Chondrocyte (in vitro differentiated cells): Measurements from ENCODE around the gene DEPDC1. TPM values are rescaled to one million over a fixed set of nuclear protein-coding genes. Genes with fewer than 3 reads are reported as not detected.

ENCODE experiments used
- DNase-seq: peaks from one replicate; pipeline ENCODE4 v3.0.0; 2021; ENCODE audit warnings: mixed read lengths, low spot score
- H3K27ac Mint-ChIP-seq: one replicate; pipeline ENCODE4 v1.8.0; 2021; ENCODE audit warnings: mild to moderate bottlenecking, moderate library complexity, mixed read lengths; ENCODE audit not compliant: unreplicated experiment
- H3K27me3 Mint-ChIP-seq: 2 replicates; pipeline ENCODE4 v1.8.0; 2021; ENCODE audit warnings: low read depth, mixed read lengths
- H3K36me3 Mint-ChIP-seq: 2 replicates; pipeline ENCODE4 v1.8.0; 2021; ENCODE audit warnings: low read depth, mixed read lengths
- H3K4me1 Mint-ChIP-seq: 2 replicates; pipeline ENCODE4 v1.8.0; 2021; ENCODE audit warnings: low read depth, mild to moderate bottlenecking, mixed read lengths
- H3K4me3 Mint-ChIP-seq: one replicate; pipeline ENCODE4 v1.8.0; 2021; ENCODE audit warnings: mild to moderate bottlenecking, moderate library complexity, mixed read lengths; ENCODE audit not compliant: unreplicated experiment
- H3K9me3 Mint-ChIP-seq: 2 replicates; pipeline ENCODE4 v1.8.0; 2021; ENCODE audit warnings: low read depth, mixed read lengths
- total RNA-seq: library from RNA; stranded (reverse); gene quantifications from 3 replicates; pipeline ENCODE4 v1.2.1, GENCODE V29; 2021
- TF ChIP-seq, protein P1 (sequence below): fragments of 200-600 bp; sonication (generic); IDR thresholded peaks from 2 replicates; pipeline ENCODE4 v1.5.0; 2021; ENCODE audit warnings: antibody characterized with exemption, mild to moderate bottlenecking, moderate library complexity

The DEPDC1 gene
- total RNA-seq, 1 donor from 2014 or later, result 4.7 TPM

GRCh38 chr1:68528243-68528642 is 31.4 kb upstream of the DEPDC1 start:
- H3K9me3 Mint-ChIP-seq, result peaks cover 11% of the 10 kb centered on the region
- H3K4me1 Mint-ChIP-seq, result no peaks in the 10 kb centered on the region
- no peak for DNase-seq
- H3K4me3 Mint-ChIP-seq, result no peak overlapping the region
- H3K36me3 Mint-ChIP-seq, result no peaks in the 10 kb centered on the region
- H3K27me3 Mint-ChIP-seq, result peaks cover 6% of the 10 kb centered on the region
- TF ChIP-seq, protein P1, sequence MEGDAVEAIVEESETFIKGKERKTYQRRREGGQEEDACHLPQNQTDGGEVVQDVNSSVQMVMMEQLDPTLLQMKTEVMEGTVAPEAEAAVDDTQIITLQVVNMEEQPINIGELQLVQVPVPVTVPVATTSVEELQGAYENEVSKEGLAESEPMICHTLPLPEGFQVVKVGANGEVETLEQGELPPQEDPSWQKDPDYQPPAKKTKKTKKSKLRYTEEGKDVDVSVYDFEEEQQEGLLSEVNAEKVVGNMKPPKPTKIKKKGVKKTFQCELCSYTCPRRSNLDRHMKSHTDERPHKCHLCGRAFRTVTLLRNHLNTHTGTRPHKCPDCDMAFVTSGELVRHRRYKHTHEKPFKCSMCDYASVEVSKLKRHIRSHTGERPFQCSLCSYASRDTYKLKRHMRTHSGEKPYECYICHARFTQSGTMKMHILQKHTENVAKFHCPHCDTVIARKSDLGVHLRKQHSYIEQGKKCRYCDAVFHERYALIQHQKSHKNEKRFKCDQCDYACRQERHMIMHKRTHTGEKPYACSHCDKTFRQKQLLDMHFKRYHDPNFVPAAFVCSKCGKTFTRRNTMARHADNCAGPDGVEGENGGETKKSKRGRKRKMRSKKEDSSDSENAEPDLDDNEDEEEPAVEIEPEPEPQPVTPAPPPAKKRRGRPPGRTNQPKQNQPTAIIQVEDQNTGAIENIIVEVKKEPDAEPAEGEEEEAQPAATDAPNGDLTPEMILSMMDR, result no peak
- H3K27ac Mint-ChIP-seq, result no peak overlapping the region

- H3K36me3 Mint-ChIP-seq, result no peaks in the 10 kb centered on the region
- H3K27me3 Mint-ChIP-seq, result peaks cover under 1% of the 10 kb centered on the region
- TF ChIP-seq, protein P1, result no peak
- H3K9me3 Mint-ChIP-seq, result no peaks in the 10 kb centered on the region
- no peak overlapping the region for H3K27ac Mint-ChIP-seq
- no peak for DNase-seq
- no peaks in the 10 kb centered on the region for H3K4me1 Mint-ChIP-seq
- H3K4me3 Mint-ChIP-seq, result no peak overlapping the region
These were observed 28.9 kb upstream of the DEPDC1 start for GRCh38 chr1:68525781-68526180.

DNA sequence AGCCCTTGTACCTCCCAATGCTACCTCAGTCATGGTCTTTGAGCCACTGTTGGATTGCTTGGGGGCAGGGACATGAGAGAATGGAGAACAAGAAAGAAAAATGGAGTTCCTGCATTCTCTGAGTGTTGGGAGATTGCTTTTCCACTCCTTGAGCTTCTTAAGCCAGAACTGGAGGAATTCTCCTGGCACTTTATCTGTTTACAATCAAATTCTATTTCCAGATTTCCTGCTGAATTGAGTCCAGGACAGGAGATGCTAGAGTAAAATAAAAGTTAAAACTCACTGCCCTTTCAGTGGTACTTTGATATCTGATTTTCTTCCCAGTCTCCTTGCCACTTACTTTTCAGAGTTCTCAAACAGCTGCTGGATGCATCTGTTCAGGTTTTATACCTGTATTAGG is 24.4 kb upstream of the DEPDC1 start:
- no peaks in the 10 kb centered on the region for H3K36me3 Mint-ChIP-seq
- H3K4me1 Mint-ChIP-seq, result no peaks in the 10 kb centered on the region
- no peak overlapping the region for H3K27ac Mint-ChIP-seq
- no peak for DNase-seq
- H3K9me3 Mint-ChIP-seq, result no peaks in the 10 kb centered on the region
- TF ChIP-seq, protein P1, result no peak
- no peak overlapping the region for H3K4me3 Mint-ChIP-seq
- H3K27me3 Mint-ChIP-seq, result peaks cover 5% of the 10 kb centered on the region

DNA sequence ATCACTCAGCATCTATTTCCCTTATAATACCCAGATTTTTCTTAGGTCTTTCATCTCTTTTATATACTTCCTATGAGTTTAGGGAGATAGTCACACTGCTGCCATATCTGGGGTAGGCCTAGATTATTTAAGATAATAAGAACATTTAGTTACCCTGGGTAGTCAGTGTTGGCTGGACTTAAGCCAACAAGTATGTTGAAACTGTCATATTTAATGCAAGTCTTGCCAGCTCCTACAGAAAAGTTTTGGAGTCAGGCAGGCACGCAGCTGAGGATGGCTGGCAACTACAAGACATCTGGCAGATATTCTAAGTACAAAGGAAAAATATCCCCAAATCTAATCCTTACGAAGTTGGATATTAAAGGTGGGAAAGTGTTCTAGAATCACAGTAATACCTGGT is 19.2 kb upstream of the DEPDC1 start:
- DNase-seq, result no peak
- Mint-ChIP-seq H3K27me3 (peaks cover 5% of the 10 kb centered on the region), H3K4me3 (no peak overlapping the region), H3K9me3 (no peaks in the 10 kb centered on the region), H3K36me3 (no peaks in the 10 kb centered on the region), H3K4me1 (no peaks in the 10 kb centered on the region), H3K27ac (no peak overlapping the region)
- TF ChIP-seq, protein P1, result no peak

- TF ChIP-seq, protein P1, result no peak
- H3K4me1 Mint-ChIP-seq, result no peaks in the 10 kb centered on the region
These were observed 14.4 kb upstream of the DEPDC1 start for GRCh38 chr1:68511254-68511653.

More at GRCh38 chr1:68511254-68511653, 14.4 kb upstream of the DEPDC1 start:
- Mint-ChIP-seq H3K27me3 (no peaks in the 10 kb centered on the region), H3K36me3 (no peaks in the 10 kb centered on the region), H3K27ac (no peak overlapping the region), H3K4me3 (no peak overlapping the region), H3K9me3 (no peaks in the 10 kb centered on the region)
- DNase-seq, result no peak
